Endothelial cell of umbilical vein (primary cell): ENCODE data around the gene CYP19A1. TPM values are rescaled to one million over a fixed set of nuclear protein-coding genes. Genes with fewer than 3 reads are reported as not detected.

Experiments used
- BruUV-seq: library from RNA; stranded (reverse); fragments of 400-500 nt; replicated peaks from 2 replicates; lab custom pipeline; 2021; lab: Mats Ljungman, UMichigan
- CTCF ChIA-PET: fragments of 300-600, 350-600 bp; sonication (Branson Sonifier 250); formaldehyde crosslinking; loops from one replicate; lab custom pipeline; 2021; ENCODE audit warnings: antibody characterized with exemption, inconsistent platforms; lab: Charles Lee
- POLR2A ChIA-PET: fragments of 300-600, 350-600 bp; sonication (Branson Sonifier 250); formaldehyde crosslinking; loops from one replicate; lab custom pipeline; 2021; ENCODE audit warnings: antibody characterized with exemption, inconsistent platforms; lab: Charles Lee
- DNase-seq: peaks from one replicate; pipeline ENCODE4 v3.0.0-alpha.2; 2011; ENCODE audit warnings: low read depth, low spot score
- FAIRE-seq: peaks from 2 replicates; lab custom pipeline; 2011; peaks lifted over from hg19 to GRCh38; lab: Jason Lieb, UNC
- H2AFZ ChIP-seq: 2 replicates; pipeline ENCODE4 v1.6.0; 2012; ENCODE audit warnings: low read depth, low read length, control low read depth, inconsistent platforms
- H3K27ac ChIP-seq: 2 replicates; pipeline ENCODE4 v1.5.1; 2011; ENCODE audit warnings: low read depth, mild to moderate bottlenecking, control low read depth, low read length, moderate library complexity; ENCODE audit not compliant: insufficient read depth
- H3K27me3 ChIP-seq, 2 experiments: 2 replicates each; pipeline versions ENCODE4 v1.6.0 to v1.6.1; 2011; ENCODE audit warnings: low read length in 2 of 2, mixed read lengths in 1 of 2; ENCODE audit not compliant: control insufficient read depth in 2 of 2, insufficient read depth in 2 of 2
- H3K36me3 ChIP-seq, 2 experiments: 2 replicates in 1 of 2; 3 replicates in 1 of 2; pipeline ENCODE4 v1.5.1; 2011; ENCODE audit warnings: low read length in 2 of 2, mild to moderate bottlenecking in 1 of 2, moderate library complexity in 1 of 2; ENCODE audit not compliant: control insufficient read depth in 2 of 2, insufficient read depth in 2 of 2; ENCODE audit errors: extremely low read depth in 1 of 2
- H3K4me1 ChIP-seq: 3 replicates; pipeline ENCODE4 v1.5.1; 2011; ENCODE audit warnings: mild to moderate bottlenecking, low read length; ENCODE audit not compliant: control insufficient read depth, insufficient read depth; ENCODE audit errors: extremely low read depth
- H3K4me2 ChIP-seq: 2 replicates; pipeline ENCODE4 v1.6.1; 2011; ENCODE audit warnings: low read length, control low read depth, mixed read lengths; ENCODE audit not compliant: insufficient read depth
- H3K4me3 ChIP-seq, 3 experiments: fragments of 200-600 bp in 1 of 3; sonication (generic), shearing (Covaris generic) in 1 of 3; replicated peaks in 1 of 3; 2 replicates each; pipeline ENCODE4 v1.5.1; 2011 to 2016; ENCODE audit warnings: control low read depth in 3 of 3, low read length in 3 of 3, mild to moderate bottlenecking in 2 of 3, inconsistent platforms in 1 of 3, low read depth in 1 of 3, moderate library complexity in 1 of 3; ENCODE audit not compliant: insufficient read depth in 1 of 3
- H3K79me2 ChIP-seq: 2 replicates; pipeline ENCODE4 v1.6.0; 2012; ENCODE audit warnings: low read length, inconsistent platforms; ENCODE audit not compliant: control insufficient read depth, insufficient read depth
- H3K9ac ChIP-seq: replicated peaks from 2 replicates; pipeline ENCODE3; 2011; ENCODE audit warnings: low read length, control low read depth; ENCODE audit not compliant: insufficient read depth; ENCODE audit errors: extremely low read depth
- H3K9me1 ChIP-seq: replicated peaks from 3 replicates; pipeline ENCODE4 v1.6.0; 2011; ENCODE audit warnings: mild to moderate bottlenecking, low read length; ENCODE audit not compliant: control insufficient read depth, insufficient read depth; ENCODE audit errors: extremely low read depth
- H3K9me3 ChIP-seq: replicated peaks from 2 replicates; pipeline ENCODE4 v1.5.1; 2012; ENCODE audit warnings: low read length, inconsistent platforms; ENCODE audit not compliant: control insufficient read depth, insufficient read depth
- H4K20me1 ChIP-seq: replicated peaks from 2 replicates; pipeline ENCODE3; 2011; ENCODE audit warnings: mild to moderate bottlenecking, low read length; ENCODE audit not compliant: control insufficient read depth, insufficient read depth; ENCODE audit errors: extremely low read depth
- GATA2 ChIP-seq: IDR thresholded peaks from 2 replicates; pipeline ENCODE4 v1.7.0; 2011; ENCODE audit warnings: low read depth, mild to moderate bottlenecking, moderate library complexity, mixed read lengths, low read length; ENCODE audit not compliant: insufficient read length, insufficient read depth
- JUN ChIP-seq: IDR thresholded peaks from 2 replicates; pipeline ENCODE4 v1.6.1; 2011; ENCODE audit warnings: borderline replicate concordance, low read depth; ENCODE audit not compliant: insufficient read length, insufficient read depth
- dilution Hi-C: fragments of 300-500 bp; cut with MboI; formaldehyde crosslinking; loops from one replicate; pipeline ENCODE4 v1.15.0; 2019; ENCODE audit warnings: low sequenced_read_pairs; ENCODE audit not compliant: extremely low pct_ligation_motif_present
- intact Hi-C: fragments of 100-400 bp; cut with micrococcal nuclease; formaldehyde crosslinking; loops from one replicate; pipeline ENCODE4 v1.10.0; 2022
- polyA plus RNA-seq, 4 experiments: library from polyadenylated mRNA; depleted of rRNA in 3 of 4; stranded (reverse) in 3 of 4; unstranded in 1 of 4; fragments of >200 nt; gene quantifications; 2 replicates each; pipeline versions ENCODE4 v1.2.1 to v1.2.3, GENCODE V29; 2011 to 2012; ENCODE audit warnings: missing spikeins in 1 of 4
- total RNA-seq: library from RNA; stranded (reverse); gene quantifications from 2 replicates; pipeline ENCODE4 v1.2.3, GENCODE V29; 2021
- TF ChIP-seq, protein P1 (sequence below), 2 donors: IDR thresholded peaks; 1 replicate in 1 of 2; 2 replicates in 1 of 2; pipeline ENCODE4 v1.5.1; 2011; ENCODE audit warnings: low read length in 2 of 2, mild to moderate bottlenecking in 2 of 2, moderate library complexity in 2 of 2, control low read depth in 1 of 2, inconsistent platforms in 1 of 2, low read depth in 1 of 2; ENCODE audit not compliant: insufficient read depth in 1 of 2; ENCODE audit errors: extremely low read depth in 1 of 2

CYP19A1 gene
- total and polyA plus RNA-seq, 2 donors (not counting 3 experiments of a cell fraction or from before 2014, with no cell fraction given): not detected

DNA sequence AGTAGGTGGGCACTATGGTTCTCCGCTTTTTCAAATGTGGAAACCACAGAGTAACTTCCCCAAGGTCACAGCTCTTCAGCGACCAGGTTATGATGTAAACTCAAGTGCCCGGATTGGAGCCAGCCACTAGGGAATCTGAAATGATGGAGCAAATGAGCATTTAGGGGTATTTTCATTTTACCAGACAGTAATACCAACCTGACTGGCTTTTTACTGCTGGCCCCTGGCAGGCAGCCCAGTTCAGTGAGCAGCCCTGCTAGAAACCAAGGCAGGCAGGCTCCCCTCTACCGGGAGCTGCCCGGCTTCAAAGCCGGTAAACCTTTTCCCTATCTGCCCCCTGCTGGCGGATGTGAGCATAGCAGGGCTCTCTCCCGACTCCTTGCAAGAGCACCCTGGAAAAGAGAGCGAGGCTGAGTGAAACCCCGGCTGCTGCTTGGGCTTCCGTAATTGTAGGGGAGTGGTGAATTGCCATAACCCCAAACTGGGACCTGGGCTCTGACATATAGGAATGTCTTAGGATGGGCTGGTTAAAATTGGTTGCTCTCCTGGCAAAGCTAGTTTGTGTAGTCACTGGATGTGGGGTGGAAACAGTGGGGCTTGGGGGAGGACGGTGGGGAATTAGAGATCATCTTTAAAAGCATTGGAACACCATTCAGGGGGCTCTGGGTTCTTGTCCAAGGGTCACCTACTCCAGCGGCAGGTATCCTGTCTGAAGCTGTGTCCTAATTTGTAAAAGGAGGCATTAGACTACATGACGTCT lies 145.7 kb downstream of the CYP19A1 start:
- Histone ChIP-seq H3K27me3 (peaks cover 33 to 45% of the 10 kb centered on the region in 2 experiments), H3K4me3 (no peak overlapping the region), H3K27ac (no peak overlapping the region), H3K4me2 (no peak overlapping the region), H3K9me1 (no peaks in the 10 kb centered on the region), H3K9me3 (no peaks in the 10 kb centered on the region), H3K36me3 (no peaks in the 10 kb centered on the region), H2AFZ (no peak overlapping the region), H3K79me2 (no peaks in the 10 kb centered on the region), H3K9ac (no peak overlapping the region), H3K4me1 (peaks cover 18% of the 10 kb centered on the region), H4K20me1 (no peaks in the 10 kb centered on the region)
- intact Hi-C loops (loop anchor here (1.0 to 5.0 kb wide), 5 partner anchors 29 to 515 kb away; no protein-coding TSS in a partner anchor), dilution Hi-C loops (no loop called here)
- ChIA-PET CTCF (interaction anchor here (0.6 to 13.3 kb wide), 52 partner anchors 9 to 517 kb away, joined by 3 to 470 read pairs (median 4); partner anchors contain the start of gene AP4E1), POLR2A (interaction anchor here (1.0 kb wide), 1 partner anchor 60 kb away, joined by 3 read pairs; no protein-coding TSS in a partner anchor)
- no TSS peak for BruUV-seq
- TF ChIP-seq GATA2 (no peak), JUN (no peak)
- TF ChIP-seq, protein P1, sequence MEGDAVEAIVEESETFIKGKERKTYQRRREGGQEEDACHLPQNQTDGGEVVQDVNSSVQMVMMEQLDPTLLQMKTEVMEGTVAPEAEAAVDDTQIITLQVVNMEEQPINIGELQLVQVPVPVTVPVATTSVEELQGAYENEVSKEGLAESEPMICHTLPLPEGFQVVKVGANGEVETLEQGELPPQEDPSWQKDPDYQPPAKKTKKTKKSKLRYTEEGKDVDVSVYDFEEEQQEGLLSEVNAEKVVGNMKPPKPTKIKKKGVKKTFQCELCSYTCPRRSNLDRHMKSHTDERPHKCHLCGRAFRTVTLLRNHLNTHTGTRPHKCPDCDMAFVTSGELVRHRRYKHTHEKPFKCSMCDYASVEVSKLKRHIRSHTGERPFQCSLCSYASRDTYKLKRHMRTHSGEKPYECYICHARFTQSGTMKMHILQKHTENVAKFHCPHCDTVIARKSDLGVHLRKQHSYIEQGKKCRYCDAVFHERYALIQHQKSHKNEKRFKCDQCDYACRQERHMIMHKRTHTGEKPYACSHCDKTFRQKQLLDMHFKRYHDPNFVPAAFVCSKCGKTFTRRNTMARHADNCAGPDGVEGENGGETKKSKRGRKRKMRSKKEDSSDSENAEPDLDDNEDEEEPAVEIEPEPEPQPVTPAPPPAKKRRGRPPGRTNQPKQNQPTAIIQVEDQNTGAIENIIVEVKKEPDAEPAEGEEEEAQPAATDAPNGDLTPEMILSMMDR (IDR thresholded peaks at IDR 0.05; ENCODE audit: extremely low read depth in 1 of 2, insufficient read depth in 1 of 2, low read depth in 1 of 2, low read length in 2 of 2): peak; percentile 93 to 94
- peak; percentile 91 for FAIRE-seq
- peak; percentile 85 for DNase-seq
